Nephron progenitor cell (in vitro differentiated cells): ENCODE data around the gene MAGIX.

Source experiments
- DNase-seq: peaks from one replicate; pipeline ENCODE4 v3.0.0; 2021
- H3K27ac Mint-ChIP-seq: 2 replicates; pipeline ENCODE4 v1.8.0; 2021; ENCODE audit warnings: mild to moderate bottlenecking, moderate library complexity, mixed read lengths
- H3K27me3 Mint-ChIP-seq: 2 replicates; pipeline ENCODE4 v1.8.0; 2021; ENCODE audit warnings: mild to moderate bottlenecking, low read depth, mixed read lengths; ENCODE audit not compliant: poor library complexity
- H3K36me3 Mint-ChIP-seq: 2 replicates; pipeline ENCODE4 v1.8.0; 2021; ENCODE audit warnings: low read depth, mixed read lengths
- H3K4me1 Mint-ChIP-seq: 2 replicates; pipeline ENCODE4 v1.8.0; 2021; ENCODE audit warnings: mixed read lengths
- H3K4me3 Mint-ChIP-seq: 2 replicates; pipeline ENCODE4 v1.8.0; 2021; ENCODE audit warnings: mild to moderate bottlenecking, moderate library complexity, mixed read lengths
- H3K9me3 Mint-ChIP-seq: 2 replicates; pipeline ENCODE4 v1.8.0; 2021; ENCODE audit warnings: mild to moderate bottlenecking, moderate library complexity, mixed read lengths
- CTCF ChIP-seq: fragments of 200-600 bp; sonication (generic); IDR thresholded peaks from 2 replicates; pipeline ENCODE4 v1.5.0; 2021; ENCODE audit warnings: antibody characterized with exemption

MAGIX gene

GRCh38 chrX:49187028-49187394 is 24.5 kb downstream of the MAGIX start:
- H3K36me3 Mint-ChIP-seq, result peaks cover 7% of the 10 kb centered on the region
- no peak for TF ChIP-seq CTCF
- DNase-seq, result peak; percentile 35
- H3K27me3 Mint-ChIP-seq, result no peaks in the 10 kb centered on the region
- peaks cover 49% of the 10 kb centered on the region for H3K4me1 Mint-ChIP-seq
- peaks cover 65% of the 10 kb centered on the region for H3K9me3 Mint-ChIP-seq
- H3K4me3 Mint-ChIP-seq, result peak overlapping the region; percentile 61
- peak overlapping the region; percentile 72 for H3K27ac Mint-ChIP-seq

DNA sequence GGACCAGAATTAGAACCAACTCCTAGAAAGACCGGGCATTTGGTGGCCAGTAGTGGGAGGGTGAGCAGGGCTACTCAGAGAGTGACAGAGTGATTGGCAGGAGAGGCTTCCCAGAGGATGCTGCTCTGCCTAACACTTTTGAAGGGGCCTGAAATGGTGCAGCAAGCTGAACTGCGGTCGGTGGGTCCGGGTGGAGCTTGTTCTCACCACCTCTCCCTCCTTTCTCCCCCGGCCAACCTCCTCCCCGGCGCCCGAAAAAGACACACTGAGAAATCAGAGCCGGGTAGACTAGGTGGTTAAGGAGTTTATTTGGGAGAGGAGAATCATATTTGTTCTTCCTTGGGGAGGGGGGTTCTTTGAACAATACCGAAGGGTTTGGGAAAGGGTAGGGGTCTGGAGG is 25.0 kb downstream of the MAGIX start:
- Mint-ChIP-seq H3K4me1 (peaks cover 49% of the 10 kb centered on the region), H3K36me3 (peaks cover 2% of the 10 kb centered on the region), H3K4me3 (peak overlapping the region; percentile 61), H3K9me3 (peaks cover 62% of the 10 kb centered on the region), H3K27me3 (no peaks in the 10 kb centered on the region), H3K27ac (no peak overlapping the region)
- DNase-seq, result no peak
- TF ChIP-seq CTCF, result no peak

DNA sequence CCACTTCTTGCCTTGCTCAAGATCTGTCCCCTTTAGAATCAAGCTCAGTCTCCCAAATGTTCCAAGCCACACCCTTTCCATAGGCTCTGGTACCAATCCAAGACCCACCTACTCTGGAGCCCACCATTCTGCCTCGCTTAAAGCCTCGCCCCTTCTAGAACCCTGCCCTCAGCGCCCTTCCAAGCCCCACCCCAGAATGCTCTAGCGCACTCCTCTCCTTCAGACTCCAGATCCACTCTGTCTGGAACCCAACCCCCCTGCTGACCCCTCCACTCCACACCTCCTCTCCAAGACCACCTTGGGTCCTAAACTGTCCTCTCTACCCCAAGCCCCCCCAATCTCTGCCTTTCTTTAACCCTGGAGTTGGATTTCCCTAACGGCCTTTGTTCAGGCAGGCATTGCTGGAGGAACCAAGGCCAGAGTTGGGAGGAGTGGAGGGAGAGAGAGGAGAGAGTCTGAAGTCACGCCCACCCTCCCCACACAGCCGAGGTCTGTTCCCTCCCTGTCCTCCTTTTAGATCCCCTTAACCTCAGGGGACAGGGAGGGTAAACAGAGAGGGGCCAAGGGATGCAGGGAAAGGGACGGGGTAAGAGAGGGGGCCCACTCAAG is 26.0 kb downstream of the MAGIX start:
- Mint-ChIP-seq H3K4me1 (peaks cover 57% of the 10 kb centered on the region), H3K27ac (no peak overlapping the region), H3K9me3 (peaks cover 63% of the 10 kb centered on the region), H3K27me3 (no peaks in the 10 kb centered on the region), H3K36me3 (no peaks in the 10 kb centered on the region), H3K4me3 (no peak overlapping the region)
- no peak for TF ChIP-seq CTCF
- no peak for DNase-seq

GRCh38 chrX:49189606-49190005 is 27.0 kb downstream of the MAGIX start:
- Mint-ChIP-seq H3K4me1 (peaks cover 55% of the 10 kb centered on the region), H3K9me3 (peaks cover 62% of the 10 kb centered on the region), H3K27me3 (no peaks in the 10 kb centered on the region), H3K27ac (peak overlapping the region; percentile 83), H3K36me3 (no peaks in the 10 kb centered on the region), H3K4me3 (peak overlapping the region; percentile 88)
- TF ChIP-seq CTCF, result no peak
- DNase-seq, result no peak

DNA sequence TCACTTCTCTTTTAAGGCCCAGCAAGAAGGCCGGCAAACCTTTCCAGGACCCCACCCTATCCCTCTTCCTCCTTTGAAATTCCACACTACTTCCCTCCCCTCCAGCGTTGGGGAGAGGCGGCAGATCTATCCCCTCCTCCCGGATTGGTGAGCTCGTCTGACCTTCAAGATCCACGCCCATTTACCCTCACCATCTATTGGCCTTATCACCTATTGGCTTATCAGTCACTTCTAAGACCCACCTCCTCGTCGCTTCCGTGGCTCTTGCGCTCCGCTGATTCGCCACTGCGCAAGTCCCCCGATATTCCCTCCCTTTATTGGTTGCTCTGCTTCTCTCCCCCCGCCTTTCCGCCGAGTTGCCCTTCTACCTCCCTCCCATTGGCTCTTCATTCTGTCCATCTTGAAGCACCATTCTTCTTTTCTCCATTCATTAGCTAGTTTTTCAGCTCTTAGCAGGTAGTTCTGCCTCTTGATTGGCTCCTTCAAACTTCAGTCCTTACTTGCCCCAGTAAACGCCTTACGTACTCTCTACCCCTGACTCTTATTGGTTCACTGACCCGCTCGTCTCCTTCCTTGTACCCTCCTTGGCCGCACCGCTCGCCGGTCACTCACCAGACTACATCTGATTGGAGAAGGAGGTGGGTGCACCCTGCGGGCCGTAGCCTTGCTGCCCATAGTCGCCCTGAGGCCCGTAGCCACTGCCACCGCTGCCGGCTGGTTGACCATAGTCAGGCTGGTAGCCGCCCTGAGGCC is 28.4 kb downstream of the MAGIX start:
- Mint-ChIP-seq H3K27me3 (peaks cover 4% of the 10 kb centered on the region), H3K4me3 (peak overlapping the region; percentile 88), H3K4me1 (peaks cover 49% of the 10 kb centered on the region), H3K9me3 (peaks cover 66% of the 10 kb centered on the region), H3K27ac (peak overlapping the region; percentile 57), H3K36me3 (no peaks in the 10 kb centered on the region)
- no peak for TF ChIP-seq CTCF
- peak; percentile 78 for DNase-seq
